HL-60/S4 (cell line): Measurements from ENCODE around the gene RTL10.

Experiments used
- in situ Hi-C: fragments of 300-500 bp; cut with MboI; formaldehyde crosslinking; loops from 2 replicates; pipeline ENCODE4 v1.14.3; 2022; ENCODE audit warnings: low sequenced_read_pairs

Gene RTL10

DNA sequence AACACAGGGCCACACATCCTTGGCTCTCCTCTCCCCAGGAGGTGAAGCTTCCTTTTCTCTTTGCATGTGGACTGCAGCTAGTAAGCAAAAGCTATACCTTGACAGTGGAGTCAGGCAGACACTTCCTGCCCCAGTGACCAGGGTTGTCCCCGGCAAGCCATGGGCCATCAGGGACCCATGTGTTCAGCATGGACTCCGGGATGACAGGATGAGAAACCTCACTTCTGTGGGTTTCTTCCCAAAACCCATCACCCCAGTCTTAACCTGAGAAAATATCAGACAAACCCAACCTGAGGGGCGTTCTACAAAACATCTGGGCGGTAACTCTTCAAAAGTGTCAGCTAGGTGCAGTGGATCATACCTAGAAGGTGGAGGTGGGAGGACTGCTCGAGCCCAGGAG is 40.2 kb downstream of the RTL10 start:
- in situ Hi-C loops: loop anchor here (25.0 kb wide), 1 partner anchor 852 kb away; no protein-coding TSS in a partner anchor

DNA sequence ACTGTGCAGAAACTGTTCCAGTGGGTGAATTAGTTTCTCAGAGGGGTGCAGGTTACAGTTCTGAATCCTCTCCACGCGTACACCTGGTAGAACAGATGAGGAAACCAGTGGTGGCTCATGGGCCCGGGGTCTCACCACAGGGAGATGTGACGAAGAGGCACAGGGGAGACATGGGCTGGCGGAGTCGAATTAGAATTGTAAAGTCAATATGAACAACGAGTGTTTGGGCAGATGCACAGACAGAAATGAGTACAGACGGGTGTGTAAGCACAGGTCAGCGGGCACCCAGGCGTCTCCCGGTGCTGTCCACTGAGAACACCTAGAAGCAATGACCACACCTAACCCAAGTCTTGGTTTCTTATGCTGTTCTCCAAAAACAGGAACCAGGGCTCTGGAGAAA is 41.8 kb downstream of the RTL10 start:
- in situ Hi-C loops: loop anchor here (25.0 kb wide), 1 partner anchor 851 kb away; no protein-coding TSS in a partner anchor

DNA sequence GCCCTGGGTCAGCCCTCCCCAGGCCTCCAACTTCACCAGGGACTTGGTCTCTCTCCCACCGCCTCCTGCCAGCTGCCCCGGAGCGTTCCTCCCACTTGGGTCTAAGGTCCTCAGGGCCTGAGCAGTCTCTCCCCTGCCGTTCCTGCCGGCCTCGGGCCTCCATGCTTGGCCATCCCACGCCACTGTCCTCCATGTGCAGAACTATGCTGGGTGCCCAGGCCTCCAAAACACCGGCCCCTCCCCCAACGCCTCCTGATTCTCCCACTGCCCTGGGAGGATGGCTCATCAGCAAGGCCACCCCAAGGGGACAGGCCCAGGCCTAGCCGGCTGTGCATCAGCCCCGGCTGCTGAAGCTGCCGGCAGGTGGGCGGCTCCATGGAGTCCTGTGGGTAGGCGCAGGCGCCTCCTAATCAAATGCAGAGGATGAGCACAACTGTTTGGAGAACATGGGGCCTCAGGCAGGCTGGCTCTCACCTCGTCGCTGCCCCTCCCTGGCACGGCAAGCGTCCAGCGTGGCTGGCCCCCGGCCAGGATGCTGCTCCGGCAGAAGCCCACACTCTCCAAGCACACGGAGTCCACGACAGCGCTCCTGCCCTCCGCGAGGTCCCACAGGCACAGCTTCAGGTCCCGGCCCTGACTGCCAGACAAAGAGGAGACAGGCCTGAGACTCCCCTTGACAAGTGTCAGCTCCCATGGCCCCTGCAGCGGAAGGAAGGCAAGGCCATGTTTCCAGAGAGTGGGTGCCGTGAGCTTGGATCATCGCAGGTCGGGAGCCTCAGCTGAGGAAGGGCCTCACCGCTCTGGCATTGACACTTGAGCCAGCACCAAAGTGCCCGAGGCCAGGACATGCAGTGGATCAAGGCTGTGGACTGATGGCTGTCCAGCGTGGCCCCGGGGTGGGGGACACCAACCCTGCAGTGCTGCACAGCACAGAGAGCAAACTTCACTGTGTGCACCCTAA is 42.6 kb downstream of the RTL10 start:
- in situ Hi-C loops: loop anchor here (25.0 kb wide), 1 partner anchor 850 kb away; no protein-coding TSS in a partner anchor

DNA sequence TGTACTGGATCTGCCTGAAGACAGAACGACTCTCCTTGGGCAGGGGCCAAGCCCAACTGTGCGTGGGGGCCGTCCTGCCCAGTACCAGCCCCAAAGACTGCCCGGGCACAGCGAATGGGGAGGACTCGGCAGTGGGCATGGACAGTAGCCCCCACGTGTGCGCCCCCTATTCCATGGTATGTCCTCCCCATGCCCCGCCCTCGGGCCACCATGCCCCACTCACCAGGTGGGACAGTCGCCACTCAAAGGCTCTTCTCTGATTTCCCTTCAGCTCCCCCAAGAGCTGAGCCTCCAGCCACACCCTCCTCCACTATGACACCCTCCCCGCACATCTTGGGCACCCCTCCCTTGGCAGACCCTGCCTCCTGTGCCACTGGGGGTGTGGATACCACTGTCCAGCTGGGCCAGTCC is 43.5 kb downstream of the RTL10 start:
- in situ Hi-C loops: loop anchor here (25.0 kb wide), 1 partner anchor 849 kb away; no protein-coding TSS in a partner anchor

DNA sequence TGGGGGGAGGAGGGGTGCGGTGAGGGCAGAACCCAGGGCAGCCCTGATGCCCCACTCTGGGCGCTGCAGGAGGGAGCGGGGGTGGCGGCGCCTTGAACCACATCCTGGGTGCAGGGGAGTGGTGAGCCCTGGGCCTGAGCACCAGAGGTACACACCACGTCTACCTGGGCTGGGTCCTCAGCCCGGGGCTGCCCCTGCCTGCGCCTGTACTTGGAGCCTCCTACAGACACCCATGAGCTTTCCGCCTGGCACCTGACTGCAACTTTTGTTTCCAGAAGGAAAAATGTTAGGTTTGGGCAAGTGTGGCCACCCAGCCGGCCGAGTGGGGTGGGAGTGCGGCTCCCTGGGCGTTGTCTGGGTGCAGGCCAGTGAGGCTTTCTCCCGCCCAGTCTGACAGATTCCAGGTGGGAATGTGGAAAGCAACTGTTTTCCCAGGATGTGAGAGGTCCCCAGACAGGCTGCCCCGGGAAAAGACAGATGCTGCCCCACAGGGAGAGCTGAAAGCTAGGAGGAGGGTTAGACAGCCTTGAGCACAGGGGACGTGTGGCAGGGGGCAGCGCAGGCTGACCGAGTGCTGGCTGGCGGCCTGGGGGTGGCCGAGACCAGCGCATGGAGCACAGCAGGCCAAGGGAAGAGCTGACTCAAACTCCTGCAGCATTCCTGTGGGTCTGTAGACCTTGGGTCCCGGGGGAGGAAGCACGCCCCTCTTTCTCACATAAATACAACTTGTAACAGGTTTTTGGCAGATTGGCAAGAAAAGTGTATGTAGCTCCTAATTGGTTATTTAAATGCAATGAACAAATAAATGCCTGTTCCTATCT is 44.1 kb downstream of the RTL10 start:
- in situ Hi-C loops: loop anchor here (25.0 kb wide), 1 partner anchor 848 kb away; no protein-coding TSS in a partner anchor

DNA sequence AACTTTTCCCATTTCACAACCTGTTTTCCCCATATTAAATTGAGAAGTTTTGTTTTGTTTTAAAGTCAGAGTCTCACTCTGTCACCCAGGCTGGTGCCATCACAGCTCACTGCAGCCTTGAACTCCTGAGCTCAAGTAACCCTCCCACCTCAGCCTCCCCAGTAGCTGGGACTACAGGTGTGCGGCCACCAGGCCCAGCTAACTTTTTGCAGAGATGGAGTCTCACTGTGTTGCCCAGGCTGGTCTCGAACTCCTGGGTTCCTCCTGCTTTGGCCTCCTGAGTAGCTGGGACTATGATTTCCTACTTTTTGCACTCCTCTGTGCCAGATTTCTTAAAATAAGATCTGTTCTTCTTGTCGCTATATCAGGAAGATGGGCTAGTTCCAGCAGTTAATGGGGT is 44.9 kb downstream of the RTL10 start:
- in situ Hi-C loops: loop anchor here (25.0 kb wide), 1 partner anchor 847 kb away; no protein-coding TSS in a partner anchor

DNA sequence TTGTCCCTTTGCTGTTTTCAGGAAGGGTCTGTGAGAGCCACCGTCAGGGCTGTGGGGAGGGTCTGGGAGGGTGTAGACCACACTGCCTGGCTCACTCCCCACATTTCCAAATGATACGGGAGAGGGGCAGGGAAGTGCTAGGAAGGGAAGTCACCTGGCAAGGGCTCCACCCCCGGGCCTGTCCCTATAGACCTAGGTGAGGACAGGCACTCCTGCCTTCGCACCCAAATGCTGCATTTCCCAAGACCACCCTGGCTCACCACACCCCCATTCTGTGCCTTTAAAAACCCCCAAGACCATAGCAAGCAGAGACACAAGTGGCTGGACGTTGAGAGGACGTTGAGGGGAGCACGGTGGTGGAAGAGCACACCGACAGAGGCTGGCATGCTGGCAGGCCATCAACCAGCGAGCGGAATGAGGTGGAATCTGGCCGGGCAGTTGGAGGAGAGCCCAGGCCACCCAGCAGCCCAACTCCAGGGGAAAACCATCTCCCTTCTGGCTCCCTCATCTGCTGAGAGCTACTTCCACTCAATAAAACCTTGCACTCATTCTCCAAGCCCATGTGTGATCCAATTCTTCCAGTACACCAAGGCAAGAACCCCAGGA is 45.7 kb downstream of the RTL10 start:
- in situ Hi-C loops: loop anchor here (25.0 kb wide), 1 partner anchor 847 kb away; no protein-coding TSS in a partner anchor

DNA sequence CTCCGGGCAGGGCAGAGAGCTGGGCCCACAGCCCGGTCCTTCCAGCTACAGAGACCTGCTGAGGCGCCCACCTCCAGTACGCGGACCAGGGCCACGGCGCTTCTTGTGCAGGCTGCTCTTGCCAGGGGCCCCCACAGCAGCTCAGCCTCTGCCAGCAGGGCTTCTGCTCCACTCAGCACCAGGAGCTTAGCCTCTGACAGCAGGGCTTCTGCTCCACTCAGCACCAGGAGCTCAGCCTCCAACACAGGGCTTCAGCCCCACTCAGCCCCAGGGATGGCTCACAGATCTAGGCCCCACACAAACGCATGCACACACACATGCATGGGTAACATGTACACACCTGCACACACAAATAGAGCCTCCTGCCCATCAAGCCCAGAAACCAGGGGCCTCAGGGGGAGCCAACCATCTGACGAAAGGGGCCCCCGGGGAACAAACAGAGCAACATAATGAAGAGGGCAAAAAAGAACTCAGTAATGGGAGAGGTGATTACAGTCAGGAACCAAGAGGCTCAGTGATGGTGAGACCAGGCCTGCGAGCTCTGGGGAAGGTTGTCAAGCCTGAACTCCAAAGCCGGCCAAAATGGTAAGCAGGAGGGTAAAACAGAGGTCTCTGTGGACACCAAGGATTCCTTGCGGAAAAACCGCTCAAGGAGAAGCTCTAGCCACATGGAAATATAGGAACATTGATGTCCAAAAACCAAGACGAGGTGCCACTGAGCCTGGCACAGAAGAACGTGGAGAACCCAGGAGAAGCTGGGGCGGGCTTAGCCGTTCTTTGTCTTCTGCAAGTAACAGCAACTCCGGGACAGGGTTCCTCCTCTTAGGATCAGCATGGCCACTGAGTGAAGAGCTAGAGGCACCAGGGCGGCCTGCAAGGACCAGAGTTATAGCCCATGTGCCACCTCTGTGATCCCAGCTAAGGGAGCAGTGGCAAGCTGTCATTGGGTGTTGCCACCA is 46.5 kb downstream of the RTL10 start:
- in situ Hi-C loops: loop anchor here (25.0 kb wide), 1 partner anchor 846 kb away; no protein-coding TSS in a partner anchor

DNA sequence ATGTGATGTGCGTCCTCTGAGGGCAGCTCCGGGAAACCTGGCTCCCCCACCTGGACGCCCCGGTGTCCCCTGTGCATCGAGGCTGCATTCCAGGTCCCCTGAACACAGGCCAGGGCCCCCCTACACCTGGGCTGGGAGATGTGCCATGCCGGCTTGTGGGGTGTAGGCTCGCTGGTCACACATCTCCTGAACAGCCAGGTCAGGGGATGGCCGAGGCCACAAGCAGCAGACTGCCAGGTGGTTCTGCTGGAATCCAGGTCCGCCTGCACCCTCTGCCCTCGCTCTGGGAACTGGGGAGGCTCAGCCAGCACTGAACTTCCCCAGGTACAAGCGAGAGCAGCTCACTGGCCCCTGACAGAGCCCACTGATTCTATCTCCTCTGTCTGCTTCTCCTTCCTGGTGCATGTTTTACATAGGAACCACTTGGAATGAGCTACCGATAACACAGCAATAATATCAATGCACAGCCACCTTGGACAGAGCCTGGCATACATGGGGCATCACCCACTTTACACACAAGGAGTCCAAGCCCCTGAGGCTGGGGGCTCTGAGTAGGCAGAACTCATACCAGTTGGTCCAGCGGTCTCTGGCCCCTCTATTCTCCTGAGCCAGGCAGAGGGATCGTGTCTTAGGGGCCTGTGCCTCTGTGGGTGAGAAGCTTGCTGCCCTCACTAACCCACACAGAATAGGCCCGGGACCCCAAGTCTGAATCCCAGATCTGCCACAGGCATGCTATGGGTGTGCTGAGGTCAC is 47.3 kb downstream of the RTL10 start:
- in situ Hi-C loops: loop anchor here (25.0 kb wide), 1 partner anchor 845 kb away; no protein-coding TSS in a partner anchor

DNA sequence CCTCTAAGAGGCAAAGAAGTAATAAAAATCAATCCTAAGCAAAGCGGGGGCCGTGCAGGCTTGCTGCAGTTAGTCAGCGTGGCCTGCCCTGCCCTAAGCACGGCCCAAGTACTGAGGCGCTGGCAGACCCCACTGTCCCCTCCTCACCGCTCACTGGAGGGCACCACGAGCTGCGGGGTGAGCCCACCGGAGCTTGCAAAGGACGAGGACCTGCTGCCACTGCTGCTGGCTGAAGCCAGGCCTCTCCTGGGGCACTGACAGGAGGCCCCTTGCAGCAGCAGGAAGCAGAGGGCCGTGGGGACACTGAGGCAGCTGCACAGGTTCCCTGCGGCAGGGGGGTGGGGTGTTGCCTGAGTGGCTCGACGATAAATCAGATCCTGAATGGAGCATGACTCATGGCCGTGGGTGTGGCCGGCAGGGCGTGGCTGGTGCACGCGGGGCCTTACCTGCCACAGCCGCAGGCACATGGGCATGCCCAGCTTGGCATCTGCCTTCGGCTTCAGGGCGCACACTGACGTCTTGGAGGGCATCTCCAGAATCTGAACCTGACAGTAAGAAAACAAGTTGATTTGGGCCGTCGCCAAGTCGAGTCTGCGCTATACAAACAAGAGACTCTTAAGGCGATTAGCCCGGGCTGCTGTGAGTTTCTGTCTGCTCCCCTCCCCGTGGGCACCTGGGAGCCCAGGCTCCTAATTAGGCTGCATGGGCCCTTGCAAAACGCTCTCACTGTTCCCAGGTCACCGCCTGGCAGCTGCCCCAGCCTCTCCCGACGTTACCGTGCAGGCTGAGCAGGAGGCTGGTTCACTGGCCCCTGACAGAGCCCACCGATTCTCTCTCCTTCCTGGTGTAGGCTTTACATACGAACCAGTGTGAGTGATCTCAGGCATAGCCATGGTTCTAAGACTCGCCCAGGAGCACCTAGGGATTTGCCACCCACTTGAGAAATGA is 48.2 kb downstream of the RTL10 start:
- in situ Hi-C loops: loop anchor here (25.0 kb wide), 1 partner anchor 844 kb away; no protein-coding TSS in a partner anchor

DNA sequence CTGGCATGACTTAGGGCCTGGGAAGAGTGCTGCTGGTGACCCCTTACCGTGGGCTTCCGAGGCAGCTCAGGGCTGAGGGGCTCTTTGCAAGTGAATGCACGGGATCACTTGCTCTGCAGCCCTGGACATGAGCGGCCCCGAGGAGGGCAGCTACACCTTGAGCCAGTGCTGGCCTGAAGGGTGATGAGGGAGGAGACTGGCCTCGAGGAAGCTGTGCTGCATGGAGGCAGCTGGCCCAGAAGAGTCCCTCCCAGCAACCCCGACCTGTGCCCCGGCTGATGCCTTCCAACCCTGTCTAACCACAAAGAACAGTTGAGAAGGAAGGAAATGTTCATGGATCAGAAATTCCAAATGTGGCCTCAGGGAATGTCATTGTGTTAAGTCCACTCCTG is 48.9 kb downstream of the RTL10 start:
- in situ Hi-C loops: loop anchor here (25.0 kb wide), 1 partner anchor 844 kb away; no protein-coding TSS in a partner anchor
